DMS79 (cell line): ENCODE results near the gene PARVA.
"Not testable (repeated sequence)": the region's sequence is repeated elsewhere in the genome, so short reads cannot be mapped to it uniquely, and the experiment has no call there.

Experiments used
- DNase-seq: peaks from one replicate; lab custom pipeline; 2025; lab: John Stamatoyannopoulos, UW

PARVA gene

DNA sequence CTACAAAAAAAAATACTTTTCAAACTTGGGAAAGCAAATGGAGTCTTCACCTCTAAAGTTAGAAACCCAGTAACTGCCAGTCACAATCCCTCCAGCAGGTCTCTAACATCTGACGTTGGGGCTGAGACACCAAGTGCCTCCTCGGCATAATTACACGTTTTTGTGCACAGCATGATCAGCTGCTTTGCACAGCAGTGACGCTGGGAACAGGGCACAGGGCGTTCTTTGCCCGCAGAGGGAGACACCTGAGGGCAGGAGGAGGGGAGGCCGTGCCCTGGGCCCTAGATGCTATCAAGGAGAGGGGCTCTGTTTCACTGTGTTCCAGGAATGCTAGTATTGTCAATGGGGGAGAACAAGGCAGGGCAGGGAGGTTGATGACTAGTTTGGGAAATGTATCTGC lies 120.1 kb downstream of the PARVA start:
- DNase-seq = no peak

DNA sequence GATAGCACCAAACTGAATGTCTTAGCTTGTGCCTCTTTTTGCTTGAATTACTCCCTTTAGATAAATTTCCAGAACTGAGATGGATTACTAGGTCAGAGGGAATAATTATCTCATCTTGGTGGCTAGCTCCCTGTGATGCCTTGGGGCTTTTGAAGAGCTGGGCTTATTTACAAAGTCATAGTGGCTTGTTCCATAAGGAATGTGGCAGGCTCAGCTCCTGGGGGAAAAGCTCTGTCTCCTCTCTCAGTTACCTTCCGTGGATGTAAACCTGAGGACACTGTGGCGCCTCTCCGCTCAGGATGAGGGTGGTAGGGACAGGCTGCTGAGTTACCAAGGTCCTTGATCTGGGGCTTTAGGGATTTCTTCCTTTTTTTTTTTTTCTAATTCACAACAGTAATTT lies 121.7 kb downstream of the PARVA start:
- DNase-seq = no peak

DNA sequence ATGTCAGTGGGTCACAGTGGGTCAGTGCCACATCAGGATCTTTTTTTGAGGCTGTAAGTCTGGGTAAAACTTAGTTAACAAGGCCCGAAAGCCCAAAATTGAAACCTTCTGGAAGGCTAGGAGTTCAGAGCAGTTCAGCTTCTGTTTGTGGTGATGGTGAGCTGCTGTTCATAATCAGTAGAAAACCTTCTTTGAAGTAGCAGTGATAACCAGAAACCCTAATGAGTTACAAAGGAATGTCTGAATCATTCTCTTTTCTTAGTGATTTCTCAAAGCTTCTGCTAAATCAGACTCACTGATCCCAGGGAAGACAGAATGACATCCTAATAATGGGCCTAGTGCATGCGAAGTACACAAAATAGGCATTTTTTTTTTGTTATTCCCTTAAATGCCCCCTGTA lies 124.7 kb downstream of the PARVA start:
- no peak for DNase-seq

DNA sequence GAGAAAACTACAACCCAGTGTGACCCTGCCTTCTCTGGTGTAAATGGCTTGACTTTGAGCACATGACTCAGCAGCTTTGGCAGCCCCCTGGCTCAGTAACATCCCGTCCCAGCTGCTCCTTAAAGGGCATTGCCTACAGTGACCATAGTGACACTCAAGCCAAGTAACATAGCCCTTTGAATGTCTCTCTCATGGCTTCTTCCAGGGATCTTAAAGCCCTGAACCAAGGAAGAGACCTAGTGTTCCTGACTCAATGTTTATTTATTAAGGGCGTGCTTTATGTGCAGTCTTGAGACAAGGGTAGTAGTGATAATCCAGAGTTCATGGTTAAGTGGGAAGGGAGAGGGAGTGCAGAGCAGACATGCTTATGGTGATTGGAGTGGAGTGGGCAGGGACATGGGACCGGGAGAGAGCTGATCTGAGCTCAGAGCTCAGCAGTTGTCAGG lies 125.7 kb downstream of the PARVA start:
- no peak for DNase-seq

DNA sequence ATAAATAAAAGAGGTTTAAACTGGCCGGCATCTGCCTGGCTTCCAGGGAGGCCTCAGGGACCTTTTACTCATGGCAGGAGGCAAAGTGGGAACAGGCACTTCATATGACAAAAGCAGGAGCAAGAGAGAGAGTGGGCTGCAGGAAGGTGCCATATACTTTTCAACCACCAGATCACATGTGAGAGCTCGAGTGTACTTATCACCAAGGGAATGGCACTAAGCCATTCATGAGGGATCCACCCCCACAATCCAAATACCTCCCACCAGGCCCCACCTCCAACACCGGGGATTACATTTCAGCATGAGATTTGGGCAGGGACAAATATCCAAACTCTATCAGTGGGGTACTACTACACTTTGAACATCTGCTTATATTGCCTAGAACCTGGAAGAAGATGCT lies 126.5 kb downstream of the PARVA start:
- no peak for DNase-seq

DNA sequence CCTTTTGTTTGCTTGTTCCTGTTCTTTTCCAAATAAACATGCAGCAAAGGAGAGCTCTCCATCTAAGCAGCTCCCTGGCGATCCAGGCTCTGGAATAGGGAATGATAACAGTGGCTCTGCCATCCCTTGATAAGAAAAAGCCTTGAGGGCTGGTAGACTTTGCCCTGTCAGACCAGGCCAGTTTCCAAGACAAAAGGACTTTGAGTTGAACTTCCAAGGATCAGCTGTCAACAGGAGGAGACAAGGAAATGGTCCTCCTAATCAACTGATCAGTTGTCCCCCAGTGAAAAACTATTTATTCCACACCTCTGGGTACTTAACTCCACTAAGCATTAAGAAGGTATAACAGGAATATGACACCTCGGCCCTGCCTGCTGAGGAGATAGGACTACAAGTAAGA lies 127.8 kb downstream of the PARVA start:
- no peak for DNase-seq

DNA sequence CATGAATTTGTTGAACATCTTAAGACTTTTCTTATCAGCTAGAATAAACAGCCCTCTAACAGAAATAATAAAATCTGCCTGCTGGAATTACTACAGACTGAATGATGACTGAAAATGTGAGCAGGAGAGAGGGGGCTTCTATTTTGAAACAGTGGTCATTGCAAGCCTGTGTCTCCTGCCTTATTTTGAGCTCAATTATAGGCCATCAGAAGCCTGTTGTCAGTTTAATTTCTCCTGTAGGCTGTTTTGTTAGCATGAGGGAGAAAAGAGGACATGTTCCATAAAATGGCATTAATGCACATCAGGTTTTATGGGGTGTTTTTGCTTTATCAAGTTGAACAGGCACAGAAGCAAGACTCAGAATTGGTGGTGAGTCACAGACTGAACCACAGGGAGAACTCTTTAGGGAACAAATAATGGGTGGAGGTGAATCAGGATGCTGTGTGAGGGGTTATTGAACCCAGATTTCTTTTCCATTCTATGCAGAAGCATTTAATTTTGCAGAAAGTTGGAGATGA lies 129.1 kb downstream of the PARVA start:
- DNase-seq = no peak

DNA sequence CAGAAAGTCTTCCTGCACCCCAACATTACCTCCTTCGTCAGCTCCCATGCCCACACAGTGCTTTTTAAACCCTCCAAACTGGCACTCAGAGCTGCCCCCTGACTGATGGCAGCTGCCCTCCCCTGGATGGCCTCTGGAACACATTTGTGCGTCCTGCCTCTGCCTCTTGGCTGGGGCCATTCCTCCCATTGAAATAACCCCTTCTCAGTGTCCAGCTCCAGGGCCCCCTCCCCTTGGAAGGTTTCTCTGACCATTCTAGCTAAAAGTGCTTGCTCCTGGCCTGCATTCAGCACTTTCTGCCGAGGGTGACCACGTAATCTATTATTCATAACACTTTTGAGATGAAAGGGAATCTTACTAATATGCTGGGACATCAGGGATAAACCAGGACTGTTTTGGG lies 130.0 kb downstream of the PARVA start:
- DNase-seq = no peak

DNA sequence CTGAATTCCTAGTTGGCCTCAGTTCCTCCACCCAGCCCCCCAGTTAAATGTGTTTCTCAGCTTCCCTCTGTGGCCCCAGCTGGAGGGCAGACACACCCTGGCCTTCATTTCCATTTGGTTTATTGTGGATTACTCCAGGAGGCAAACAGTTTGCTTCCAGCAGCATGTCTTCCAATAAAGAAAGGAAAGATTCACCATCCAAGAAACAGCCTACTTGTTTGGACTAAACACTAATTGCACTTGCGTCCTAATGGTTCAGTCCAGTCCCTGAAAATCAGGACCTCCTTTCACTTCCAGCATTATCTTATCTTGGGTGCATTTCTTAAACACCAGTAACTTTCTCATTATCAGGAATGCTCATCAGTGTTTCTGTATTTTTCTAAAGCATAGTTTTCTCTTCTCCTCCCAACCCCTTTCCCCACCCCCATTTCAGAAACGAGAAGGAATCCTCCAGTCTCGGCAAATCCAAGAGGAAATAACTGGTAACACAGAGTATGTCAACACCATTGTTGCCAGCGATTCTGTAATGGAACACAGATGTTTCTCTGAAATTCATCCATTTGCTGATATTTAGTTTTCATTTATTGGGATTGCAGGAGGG lies 130.9 kb downstream of the PARVA start:
- no peak for DNase-seq

DNA sequence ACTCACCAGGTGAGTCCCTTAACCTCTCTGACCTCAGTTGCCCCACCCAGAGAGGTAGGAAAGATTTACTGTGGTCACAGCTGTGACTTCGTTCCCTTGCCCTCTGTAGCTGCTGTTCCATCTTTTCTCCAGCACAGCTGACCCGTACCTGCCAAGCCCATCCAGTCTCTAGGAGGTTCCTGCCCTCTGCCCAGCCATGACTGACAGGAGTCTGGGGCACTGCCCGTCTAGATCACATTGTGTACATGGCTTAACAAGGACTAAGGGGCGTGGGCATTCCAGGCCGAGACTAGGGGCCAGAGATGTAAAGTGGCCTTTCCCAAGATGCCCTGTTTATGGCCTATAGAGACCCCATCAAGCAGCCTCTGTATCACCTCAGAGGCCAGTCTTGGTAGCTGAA lies 132.0 kb downstream of the PARVA start:
- no peak for DNase-seq

DNA sequence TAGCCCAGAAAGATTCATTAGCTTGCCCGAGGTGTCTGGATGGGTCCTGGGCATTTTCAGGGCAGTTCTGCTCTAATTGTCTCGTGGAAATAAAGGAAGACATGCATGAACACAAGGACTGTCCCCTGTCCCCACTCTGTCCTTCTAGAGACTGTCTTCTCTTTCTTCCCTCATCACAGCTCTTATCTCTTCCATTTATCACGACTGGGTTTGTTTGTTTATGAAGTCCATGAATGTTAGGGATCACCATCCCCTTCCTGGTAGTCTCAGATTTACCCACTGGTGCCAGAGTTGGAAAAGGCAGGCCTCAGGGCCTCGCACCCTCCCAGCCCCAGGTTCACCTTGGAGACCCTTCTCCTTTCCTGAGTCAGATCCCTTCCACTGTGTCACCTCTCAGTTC lies 134.8 kb downstream of the PARVA start:
- no peak for DNase-seq

DNA sequence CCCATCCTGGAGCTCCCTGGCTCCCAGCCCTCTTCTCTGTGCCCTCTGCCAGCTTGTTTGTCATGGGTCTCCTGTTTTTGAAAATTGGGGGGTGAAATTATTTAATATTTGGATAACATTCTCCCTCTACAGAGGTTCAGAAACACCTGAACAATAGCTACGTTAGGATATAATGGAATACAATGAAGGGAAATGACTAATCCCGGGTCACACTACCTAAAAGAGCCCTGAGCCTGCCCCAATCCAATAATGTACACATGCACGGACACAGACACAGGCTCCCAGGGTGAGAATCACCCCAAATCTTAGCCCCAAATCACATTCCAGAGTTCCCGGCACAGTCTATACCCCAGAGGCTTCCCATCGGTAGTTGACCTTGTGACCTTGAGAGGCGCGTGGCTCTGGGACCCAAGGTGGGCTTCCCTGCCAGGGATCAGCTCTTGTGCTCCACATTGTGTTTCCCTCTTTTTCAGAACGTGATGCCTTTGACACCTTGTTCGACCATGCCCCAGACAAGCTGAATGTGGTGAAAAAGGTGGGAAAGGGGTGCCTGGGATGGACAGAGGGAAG lies 135.5 kb downstream of the PARVA start:
- no peak for DNase-seq

DNA sequence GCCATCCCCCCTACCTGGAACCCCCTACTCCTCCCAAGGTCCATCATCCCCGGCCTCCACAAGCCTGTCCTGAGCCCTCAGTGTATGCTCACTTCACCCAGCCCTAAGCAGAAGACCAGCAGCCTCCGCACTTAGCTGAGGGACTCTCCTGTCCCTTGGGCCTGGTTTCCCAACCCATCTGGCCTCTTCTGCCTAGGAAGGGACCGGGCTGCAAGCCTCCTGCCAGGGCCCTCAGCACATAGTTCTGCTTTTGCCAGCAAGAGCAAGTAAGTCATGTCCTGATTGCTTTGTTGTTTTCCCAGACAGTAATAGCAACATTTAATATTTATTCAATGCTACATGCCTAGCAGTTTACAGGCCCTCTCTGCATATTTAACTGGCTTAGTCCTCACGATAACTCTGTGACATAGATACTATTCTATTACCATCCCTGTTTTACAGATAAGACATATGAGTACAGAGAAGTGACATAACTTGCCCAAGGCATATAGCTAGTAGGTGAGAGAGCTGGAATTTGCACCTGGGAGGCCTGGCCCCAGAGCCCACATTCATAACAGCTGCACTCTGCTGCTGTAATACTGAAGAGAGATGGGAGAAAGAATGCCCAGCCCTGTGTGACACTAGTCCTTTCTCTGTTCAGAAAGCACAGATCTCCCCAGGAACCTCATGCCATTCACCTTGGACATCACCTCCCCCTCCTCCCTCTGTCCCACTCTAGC lies 139.2 kb downstream of the PARVA start:
- DNase-seq = no peak

DNA sequence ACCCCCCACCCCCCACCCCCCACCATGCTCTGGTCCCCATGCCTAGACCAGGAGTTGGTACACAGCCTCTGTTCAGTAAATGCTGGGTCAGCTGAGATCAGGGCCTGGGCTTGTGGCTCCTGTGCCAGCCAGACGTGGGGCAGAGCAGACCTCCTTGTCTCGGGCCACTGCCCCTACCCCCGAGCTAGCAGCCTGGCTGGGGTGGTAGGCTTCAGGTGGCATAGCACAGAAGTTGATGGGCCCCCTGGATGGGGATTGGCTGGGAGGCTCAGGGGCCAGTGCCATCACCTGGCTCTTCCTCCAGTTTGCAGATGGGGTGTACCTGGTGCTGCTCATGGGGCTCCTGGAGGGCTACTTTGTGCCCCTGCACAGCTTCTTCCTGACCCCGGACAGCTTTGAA lies 139.9 kb downstream of the PARVA start:
- no peak for DNase-seq

DNA sequence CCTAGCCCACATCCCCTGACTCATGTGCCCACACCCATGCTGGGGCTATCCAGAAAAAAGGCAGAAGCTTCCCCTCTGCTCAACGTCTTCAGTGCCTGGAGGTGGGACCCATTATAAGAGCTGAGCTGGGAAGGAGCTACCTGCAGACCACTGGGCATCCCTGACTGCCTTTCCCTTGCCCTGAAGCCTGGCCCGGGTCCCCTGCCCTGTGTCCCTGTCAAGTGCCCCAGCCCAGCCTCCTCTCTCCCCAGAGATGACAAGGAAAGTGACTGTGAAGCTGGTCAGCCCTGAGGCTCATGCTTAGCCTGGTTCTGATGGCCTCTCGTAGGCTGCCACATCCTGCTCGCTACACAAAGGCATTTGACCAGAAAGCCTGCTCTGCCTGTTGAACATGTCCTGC lies 140.4 kb downstream of the PARVA start:
- DNase-seq = no peak

DNA sequence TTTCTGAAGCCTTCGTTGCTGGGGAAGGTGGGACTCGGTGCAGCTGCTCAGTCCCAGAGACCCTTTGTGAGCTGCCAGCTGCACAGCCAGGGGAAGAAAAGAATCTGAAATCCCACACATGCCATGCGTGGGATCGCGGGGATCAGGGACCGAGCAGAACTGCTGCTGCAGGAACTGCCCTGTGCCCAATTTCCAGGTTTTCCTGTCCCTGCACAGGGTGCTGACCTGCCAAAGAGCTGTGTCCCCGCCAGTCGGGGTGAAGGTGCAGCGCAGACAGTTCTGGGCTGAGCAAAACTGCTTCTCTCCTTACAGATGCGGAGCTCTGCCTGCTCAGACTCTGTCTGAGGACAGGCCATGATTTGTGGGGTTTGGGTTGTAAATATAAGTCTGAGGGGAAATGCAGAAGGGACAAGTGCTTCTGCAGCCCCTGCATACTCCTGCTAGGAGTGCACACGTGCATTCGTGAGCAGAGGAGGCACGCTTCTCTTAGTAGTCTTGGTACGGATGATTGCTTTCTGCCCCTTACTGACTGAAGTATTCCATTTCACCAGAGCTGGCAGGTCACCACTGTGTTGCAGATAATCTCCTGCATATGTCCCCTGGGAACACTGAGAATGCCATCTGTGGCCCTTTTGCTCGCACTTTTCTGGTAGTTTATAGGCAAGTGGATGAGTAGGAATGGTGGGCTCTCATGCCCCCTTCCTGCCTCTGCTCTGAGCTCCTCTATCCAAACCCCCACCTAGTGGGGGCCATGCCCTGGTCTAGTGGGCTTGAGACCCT lies 141.4 kb downstream of the PARVA start:
- no peak for DNase-seq

DNA sequence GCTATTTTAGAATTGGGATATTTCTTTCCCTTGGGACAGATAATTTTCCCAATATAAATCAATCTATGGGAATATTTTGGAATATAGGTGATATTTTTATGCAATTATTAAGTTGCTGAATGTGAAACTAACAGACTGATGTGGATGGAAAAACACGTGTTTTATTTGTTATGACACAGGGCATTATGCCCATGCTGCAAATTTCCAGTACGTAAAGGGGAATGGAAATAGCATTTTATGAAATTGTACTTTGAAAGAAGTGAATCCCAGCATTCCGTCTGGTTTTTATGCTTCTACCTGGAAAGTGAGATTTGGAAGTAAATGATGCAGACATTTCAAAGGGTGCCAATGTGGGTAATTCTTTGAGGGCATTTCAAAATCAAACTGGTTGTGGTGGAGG lies 142.7 kb downstream of the PARVA start:
- no peak for DNase-seq

DNA sequence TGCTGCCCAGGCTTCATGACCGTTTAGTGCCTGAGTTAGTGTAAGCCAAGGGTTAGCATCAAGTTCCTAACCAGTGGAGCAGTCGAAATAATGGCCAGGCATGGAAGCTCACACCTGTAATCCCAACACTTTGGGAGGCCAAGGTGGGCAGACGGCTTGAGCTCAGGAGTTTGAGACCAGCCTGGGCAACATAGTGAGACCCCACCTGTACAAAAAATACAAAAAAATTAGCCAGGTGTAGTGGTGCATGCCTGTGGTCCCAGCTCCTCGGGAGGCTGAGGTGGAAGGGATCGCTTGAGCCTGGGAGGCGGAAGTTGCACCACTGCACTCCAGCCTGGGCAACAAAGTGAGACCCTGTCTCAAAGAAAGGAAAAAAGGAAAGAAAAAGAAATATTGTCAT lies 143.2 kb downstream of the PARVA start:
- DNase-seq = not testable (repeated sequence)

DNA sequence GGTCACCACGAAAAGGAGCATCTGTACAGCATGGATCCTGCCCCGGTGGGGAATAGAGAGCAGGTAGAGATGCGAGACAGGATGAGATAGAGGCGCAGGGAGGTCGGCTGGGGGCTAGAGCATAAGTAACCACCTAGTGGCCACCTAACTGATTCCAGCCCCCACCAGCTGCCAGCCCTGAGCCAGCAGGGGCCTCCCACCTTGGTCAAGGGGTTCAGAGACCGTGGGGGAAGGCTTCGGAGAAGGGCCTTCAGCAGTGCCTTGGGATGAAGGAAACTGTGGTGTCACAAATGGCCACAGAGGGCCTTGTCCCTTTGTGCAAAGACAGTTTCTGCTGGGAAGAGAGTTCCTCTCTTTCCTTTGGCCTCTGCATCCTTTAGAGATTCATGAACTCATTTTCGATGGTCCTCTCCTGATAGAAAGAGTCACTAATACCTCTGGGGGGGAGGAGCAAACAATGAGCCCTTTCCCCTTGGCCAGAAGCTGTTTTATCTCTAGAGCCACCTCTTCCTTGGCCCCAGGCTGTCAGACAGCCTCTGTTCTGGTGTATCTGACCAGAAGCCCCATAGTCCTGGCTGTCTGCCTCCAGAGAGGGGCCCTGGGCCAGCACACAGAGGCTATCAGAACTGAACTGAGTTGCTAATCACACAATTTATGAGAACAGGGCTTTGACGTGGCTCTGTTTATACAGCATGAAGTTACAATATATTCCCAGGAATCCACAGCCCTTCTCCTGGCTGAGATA lies 146.0 kb downstream of the PARVA start:
- DNase-seq = no peak

DNA sequence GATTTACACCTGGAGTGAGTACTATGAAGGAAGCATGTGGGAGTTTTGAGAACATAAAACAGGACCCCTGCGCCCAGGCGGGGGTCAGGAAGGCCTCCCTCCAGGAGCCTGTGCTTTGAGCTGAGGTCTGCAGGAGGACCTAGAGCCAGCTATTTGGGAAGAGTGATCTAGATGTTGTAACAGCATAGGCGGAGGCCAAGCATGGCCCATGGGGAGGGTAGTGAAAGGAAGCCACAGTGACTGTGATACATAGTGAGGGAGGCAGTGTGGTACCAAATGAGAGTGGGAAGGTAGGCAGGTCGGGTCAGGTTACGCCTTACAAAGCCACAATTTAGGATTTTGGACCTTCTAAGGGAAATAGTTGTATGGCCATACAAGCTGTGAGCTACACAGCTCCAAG lies 147.5 kb downstream of the PARVA start:
- DNase-seq = no peak

DNA sequence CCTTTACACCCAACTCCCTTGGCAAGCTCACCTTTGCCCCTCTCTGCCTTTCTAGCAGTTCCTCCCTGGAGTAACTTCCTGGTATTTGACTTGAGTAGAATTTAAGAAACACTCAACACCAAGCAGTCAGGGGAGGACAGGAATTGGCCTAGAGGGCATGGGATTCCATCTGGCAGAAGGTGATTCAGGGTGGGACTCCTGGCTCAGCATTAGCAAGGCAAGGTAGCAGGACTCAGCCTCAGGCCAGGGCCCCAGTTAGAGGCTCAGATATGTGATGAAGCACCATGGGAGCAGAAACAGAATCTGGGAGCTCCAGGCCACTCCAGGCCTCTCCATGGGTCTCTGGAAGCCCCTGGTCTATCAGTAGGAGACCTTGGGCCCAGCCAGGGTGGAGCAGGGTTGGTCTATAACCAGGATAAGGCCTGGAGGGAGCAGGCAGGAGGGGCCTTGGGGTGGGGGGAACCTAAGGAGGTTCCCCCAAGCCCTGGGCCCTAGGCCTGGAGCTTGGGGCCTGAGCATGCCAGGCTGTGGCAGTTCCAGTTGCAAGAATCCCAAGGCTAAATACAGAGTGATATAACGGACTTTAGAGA lies 148.2 kb downstream of the PARVA start:
- DNase-seq = no peak

DNA sequence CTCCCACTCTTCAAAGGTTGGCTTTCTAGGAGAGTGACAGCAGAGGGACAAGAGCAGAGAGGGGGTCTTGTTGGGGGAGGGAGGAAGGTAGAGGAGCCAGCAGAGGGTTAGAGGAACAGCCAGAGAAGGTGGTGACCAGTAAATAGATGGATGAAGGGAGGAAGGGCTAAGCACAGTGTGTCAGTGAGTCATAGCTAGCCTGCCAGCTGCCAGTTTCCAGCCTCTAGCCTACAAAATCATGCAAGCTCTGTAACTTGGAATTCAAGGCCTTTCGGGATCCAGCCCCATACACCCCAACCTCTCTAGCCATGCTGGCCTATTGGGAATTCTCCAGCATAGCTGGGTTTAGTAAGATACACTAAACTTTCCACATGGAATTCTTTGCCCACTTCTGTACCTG lies 149.4 kb downstream of the PARVA start:
- DNase-seq = no peak
